Measurements from ENCODE around the gene GALNT17. TPM values are rescaled to one million over a fixed set of nuclear protein-coding genes. Genes with fewer than 3 reads are reported as not detected.

The GALNT17 gene
- polyA plus RNA-seq, 2 of the 4 experiments (the other 2 are of a cell fraction): not detected

GRCh38 chr7:71173955-71174354 lies 42.0 kb downstream of the GALNT17 start:
- no peak for DNase-seq (ENCODE audit: low read depth in 1 of 2, low spot score in 1 of 2)
- Histone ChIP-seq H3K9me3 (peaks cover 3% of the 10 kb centered on the region; the same call in 1 of the 3 replicates), H3K4me1 (no peaks in the 10 kb centered on the region), H3K4me3 (no peak overlapping the region), H3K27ac (no peak overlapping the region), H3K4me2 (no peak overlapping the region)
- no peak for TF ChIP-seq REST (IDR thresholded peaks at IDR 0.05)
- ChIA-PET POLR2A (no interaction called here), CTCF (no interaction called here)
- 35% methylated on average over 6 of the region's 7 CpGs for WGBS (ENCODE audit: missing lambda C conversion rate)
- ATAC-seq: no peak
- FAIRE-seq: no peak

- no peak overlapping the region for H3K27ac ChIP-seq
- no peak overlapping the region for H3K4me2 ChIP-seq
- ChIA-PET POLR2A (no interaction called here), CTCF (no interaction called here)
- no peak for TF ChIP-seq SREBF2 (IDR thresholded peaks at IDR 0.05)
- TF ChIP-seq POLR2AphosphoS2 (conservative IDR thresholded peaks at IDR 0.05; ENCODE audit: low read length): no peak
- no peak for TF ChIP-seq BCL3 (IDR thresholded peaks at IDR 0.05)
- 1% methylated on average over 4 of the region's 4 CpGs for WGBS (ENCODE audit: missing lambda C conversion rate)
- no peak overlapping the region for H3K4me3 ChIP-seq
- FAIRE-seq (no peak), ATAC-seq (no peak), DNase-seq (ENCODE audit: low read depth in 1 of 2, low spot score in 1 of 2) (no peak)
- no peaks in the 10 kb centered on the region for H3K9me3 ChIP-seq
- no peaks in the 10 kb centered on the region for H3K4me1 ChIP-seq
Observed at GRCh38 chr7:71182438-71182935, 50.5 kb downstream of the GALNT17 start.

- FAIRE-seq: no peak
- WGBS (ENCODE audit: missing lambda C conversion rate): 5% methylated on average over 5 of the region's 5 CpGs
- H3K27ac ChIP-seq: no peak overlapping the region
- H3K9me3 ChIP-seq: no peaks in the 10 kb centered on the region
- ATAC-seq: no peak
- TF ChIP-seq MAX (IDR thresholded peaks at IDR 0.05): no peak
- TF ChIP-seq RFX5 (IDR thresholded peaks at IDR 0.05): no peak
- no peak for TF ChIP-seq HES2 (IDR thresholded peaks at IDR 0.05)
- TF ChIP-seq NPAS2 (CRISPR knock-in tag; IDR thresholded peaks at IDR 0.05; ENCODE audit: borderline replicate concordance): no peak
- no peak for DNase-seq (ENCODE audit: low read depth in 1 of 2, low spot score in 1 of 2)
- ChIA-PET POLR2A (no interaction called here), CTCF (interaction anchor here (0.9 kb wide), 1 partner anchor 153 kb away, joined by 3 read pairs; no protein-coding TSS in a partner anchor)
- no peak overlapping the region for H3K4me3 ChIP-seq
- no peak overlapping the region for H3K4me2 ChIP-seq
- H3K4me1 ChIP-seq: no peaks in the 10 kb centered on the region
Observed at GRCh38 chr7:71184136-71184535, 52.2 kb downstream of the GALNT17 start.

GRCh38 chr7:71184609-71185008 lies 52.7 kb downstream of the GALNT17 start:
- POLR2A ChIA-PET: no interaction called here
- WGBS (ENCODE audit: missing lambda C conversion rate): 0% methylated on average over 1 of the region's 1 CpG
- CTCF ChIA-PET: interaction anchor here (0.9 kb wide), 1 partner anchor 153 kb away, joined by 3 read pairs; no protein-coding TSS in a partner anchor
- no peaks in the 10 kb centered on the region for H3K9me3 ChIP-seq
- no peak for TF ChIP-seq ZSCAN20 (CRISPR knock-in tag; IDR thresholded peaks at IDR 0.05)
- TF ChIP-seq HDAC2 (IDR thresholded peaks at IDR 0.05): no peak
- TF ChIP-seq E2F6 (IDR thresholded peaks at IDR 0.05; ENCODE audit: borderline replicate concordance, low read depth): no peak
- no peak for TF ChIP-seq BHLHE40 (IDR thresholded peaks at IDR 0.05; ENCODE audit: low read depth, low read length)
- no peak for TF ChIP-seq KDM1A (IDR thresholded peaks at IDR 0.05; ENCODE audit: low read depth)
- no peak for TF ChIP-seq HES2 (IDR thresholded peaks at IDR 0.05)
- H3K4me1 ChIP-seq: no peaks in the 10 kb centered on the region
- no peak overlapping the region for H3K4me2 ChIP-seq
- no peak for FAIRE-seq
- DNase-seq (ENCODE audit: low read depth in 1 of 2, low spot score in 1 of 2): no peak
- H3K4me3 ChIP-seq: no peak overlapping the region
- no peak for ATAC-seq
- H3K27ac ChIP-seq: no peak overlapping the region
